BJ (cell line): Measurements from ENCODE around the gene ADD2. TPM values are rescaled to one million over a fixed set of nuclear protein-coding genes. Genes with fewer than 3 reads are reported as not detected.
"Not testable (repeated sequence)": the region's sequence is repeated elsewhere in the genome, so short reads cannot be mapped to it uniquely, and the experiment has no call there.

ENCODE experiments used
- CTCF ChIA-PET: fragments of 350-600 bp; formaldehyde crosslinking; extraction: SDS; loops from one replicate; lab custom pipeline; 2021; ENCODE audit warnings: antibody characterized with exemption, inconsistent platforms; lab: Yijun Ruan, JAX
- POLR2A ChIA-PET: fragments of 300-600 bp; sonication (Branson Sonifier 250); formaldehyde crosslinking; extraction: SDS; loops from one replicate; lab custom pipeline; 2021; ENCODE audit warnings: antibody characterized with exemption; lab: Charles Lee
- DNase-seq: peaks from one replicate; pipeline ENCODE4 v3.0.0-alpha.2; 2011; ENCODE audit warnings: low read depth
- H3K27me3 ChIP-seq: 2 replicates; pipeline ENCODE4 v1.6.0; 2011; ENCODE audit warnings: low read length; ENCODE audit not compliant: control insufficient read depth, insufficient read depth
- H3K36me3 ChIP-seq: 2 replicates; pipeline ENCODE4 v1.5.1; 2011; ENCODE audit warnings: low read length; ENCODE audit not compliant: control insufficient read depth, insufficient read depth
- H3K4me3 ChIP-seq: 2 replicates; pipeline ENCODE4 v1.5.1; 2011; ENCODE audit warnings: low read depth, mild to moderate bottlenecking, control low read depth, low read length
- polyA plus RNA-seq: library from polyadenylated mRNA; depleted of rRNA; stranded (reverse); fragments of >200 nt; gene quantifications from 2 replicates; pipeline ENCODE4 v1.2.3, GENCODE V29; 2011
- TF ChIP-seq, protein P1 (sequence below): IDR thresholded peaks from 2 replicates; pipeline ENCODE4 v1.5.1; 2011; ENCODE audit warnings: low read depth, mild to moderate bottlenecking, control low read depth, inconsistent platforms, low read length, moderate library complexity; ENCODE audit not compliant: insufficient read depth

ADD2 gene
- polyA plus RNA-seq, 1 experiment, result not detected

DNA sequence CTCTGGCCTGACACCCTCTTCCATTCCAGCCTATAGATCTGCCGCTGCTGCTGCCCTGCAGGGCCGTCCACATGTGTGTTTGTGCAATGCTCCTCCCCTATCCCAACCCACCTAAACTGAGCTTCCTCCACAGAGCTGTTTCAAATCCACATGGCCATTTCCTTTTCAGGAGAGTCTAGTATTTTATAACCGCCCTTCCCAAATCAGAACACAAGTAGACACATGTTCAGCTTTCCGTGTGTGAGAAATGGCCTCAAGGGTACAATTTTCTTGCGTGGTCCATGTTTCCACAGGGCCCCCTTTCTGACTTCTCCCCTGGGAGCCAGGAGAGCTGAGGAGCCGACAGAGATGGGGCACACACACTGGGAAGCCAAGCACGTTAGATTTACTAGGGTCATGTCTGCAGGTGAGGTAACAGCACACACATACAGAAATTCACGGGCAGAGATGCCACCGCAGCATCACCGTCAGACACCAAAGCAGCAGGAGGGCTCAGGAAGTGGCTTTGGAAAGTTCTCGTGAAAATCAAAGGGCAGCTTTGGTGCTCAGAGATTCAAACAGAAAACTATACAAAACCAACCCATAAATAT lies 111.5 kb downstream of the ADD2 start:
- ChIA-PET CTCF (interaction anchor here (0.9 to 3.0 kb wide), 3 partner anchors 11 to 146 kb away, joined by 3 to 21 read pairs (median 4); no protein-coding TSS in a partner anchor), POLR2A (no interaction called here)
- H3K36me3 ChIP-seq, result no peaks in the 10 kb centered on the region
- TF ChIP-seq, protein P1, sequence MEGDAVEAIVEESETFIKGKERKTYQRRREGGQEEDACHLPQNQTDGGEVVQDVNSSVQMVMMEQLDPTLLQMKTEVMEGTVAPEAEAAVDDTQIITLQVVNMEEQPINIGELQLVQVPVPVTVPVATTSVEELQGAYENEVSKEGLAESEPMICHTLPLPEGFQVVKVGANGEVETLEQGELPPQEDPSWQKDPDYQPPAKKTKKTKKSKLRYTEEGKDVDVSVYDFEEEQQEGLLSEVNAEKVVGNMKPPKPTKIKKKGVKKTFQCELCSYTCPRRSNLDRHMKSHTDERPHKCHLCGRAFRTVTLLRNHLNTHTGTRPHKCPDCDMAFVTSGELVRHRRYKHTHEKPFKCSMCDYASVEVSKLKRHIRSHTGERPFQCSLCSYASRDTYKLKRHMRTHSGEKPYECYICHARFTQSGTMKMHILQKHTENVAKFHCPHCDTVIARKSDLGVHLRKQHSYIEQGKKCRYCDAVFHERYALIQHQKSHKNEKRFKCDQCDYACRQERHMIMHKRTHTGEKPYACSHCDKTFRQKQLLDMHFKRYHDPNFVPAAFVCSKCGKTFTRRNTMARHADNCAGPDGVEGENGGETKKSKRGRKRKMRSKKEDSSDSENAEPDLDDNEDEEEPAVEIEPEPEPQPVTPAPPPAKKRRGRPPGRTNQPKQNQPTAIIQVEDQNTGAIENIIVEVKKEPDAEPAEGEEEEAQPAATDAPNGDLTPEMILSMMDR, result no peak
- peaks cover 7% of the 10 kb centered on the region; the same call in 1 of the 2 replicates for H3K27me3 ChIP-seq
- DNase-seq, result no peak
- H3K4me3 ChIP-seq, result no peak overlapping the region

DNA sequence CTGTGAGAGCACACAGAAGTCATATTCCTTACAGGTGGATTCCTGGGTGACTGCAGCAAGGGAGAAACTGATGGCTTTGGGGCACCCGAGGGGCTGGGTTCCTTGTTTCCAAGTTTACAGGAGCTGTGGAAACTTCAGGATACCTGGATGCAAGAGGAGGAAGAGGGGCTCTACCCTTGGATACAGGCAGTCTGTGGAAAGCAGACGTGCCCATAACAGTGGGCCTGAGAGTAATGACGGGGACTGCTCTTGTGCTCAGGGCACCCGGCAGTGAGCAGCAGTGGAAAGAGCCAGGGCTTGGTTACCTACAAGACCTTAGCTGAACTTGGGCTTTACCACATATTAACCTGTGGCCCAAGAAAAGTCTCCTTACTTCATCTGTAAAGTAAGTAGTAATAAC lies 112.2 kb downstream of the ADD2 start:
- POLR2A ChIA-PET, result no interaction called here
- TF ChIP-seq, protein P1, result no peak
- no peak for DNase-seq
- Histone ChIP-seq H3K36me3 (no peaks in the 10 kb centered on the region), H3K4me3 (no peak overlapping the region), H3K27me3 (peaks cover 7% of the 10 kb centered on the region; the same call in 1 of the 2 replicates)
- CTCF ChIA-PET, result interaction anchor here (0.7 to 3.0 kb wide), 6 partner anchors 10 to 257 kb away, joined by 3 to 21 read pairs (median 4); no protein-coding TSS in a partner anchor

DNA sequence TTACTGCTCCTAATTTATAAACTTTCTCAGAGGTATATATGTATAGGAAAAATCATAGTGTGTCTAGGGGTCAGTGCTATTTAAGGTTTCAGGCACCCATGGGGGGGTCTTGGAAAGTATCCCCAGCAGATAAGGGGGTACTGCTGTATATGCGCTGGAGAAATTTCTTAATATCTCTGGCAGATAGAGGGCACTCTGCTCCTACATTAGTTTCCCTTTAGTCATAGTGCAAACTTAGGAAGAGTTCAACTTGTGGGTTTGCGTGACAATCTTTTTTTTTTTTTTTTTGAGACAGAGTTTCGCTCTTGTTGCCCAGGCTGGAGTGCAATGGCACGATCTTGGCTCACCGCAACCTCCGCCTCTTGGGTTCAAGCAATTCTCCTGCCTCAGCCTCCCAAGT lies 112.8 kb downstream of the ADD2 start:
- DNase-seq, H3K36me3 ChIP-seq, H3K4me3 ChIP-seq, POLR2A ChIA-PET, H3K27me3 ChIP-seq: not testable (repeated sequence)
- TF ChIP-seq, protein P1, result peak; percentile 47
- CTCF ChIA-PET, result interaction anchor here (0.7 to 3.0 kb wide), 4 partner anchors 10 to 258 kb away, joined by 3 to 21 read pairs (median 4); no protein-coding TSS in a partner anchor

DNA sequence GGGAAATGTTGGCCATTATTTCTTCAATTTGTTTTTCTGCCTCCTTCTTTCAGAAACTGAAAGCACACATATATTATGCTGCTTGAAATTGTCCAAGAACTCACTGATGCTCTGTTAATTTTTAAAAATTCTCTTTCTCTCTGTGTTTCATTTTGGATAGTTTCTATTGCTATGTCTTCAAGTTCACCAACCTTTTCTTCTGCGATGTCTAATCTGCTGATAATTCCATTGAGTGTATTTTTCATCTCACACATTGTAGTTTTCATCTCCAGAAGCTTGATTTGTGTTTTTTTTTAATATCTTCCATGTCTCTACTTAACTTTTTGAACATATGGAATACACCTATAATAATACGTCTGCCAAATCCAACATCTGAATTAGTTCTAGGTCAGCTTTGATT lies 116.3 kb downstream of the ADD2 start:
- no peak overlapping the region for H3K4me3 ChIP-seq
- H3K36me3 ChIP-seq, result no peaks in the 10 kb centered on the region
- ChIA-PET POLR2A (no interaction called here), CTCF (interaction anchor here (0.8 to 3.1 kb wide), 2 partner anchors 8 to 349 kb away, joined by 3 to 16 read pairs; partner anchors contain the start of gene FAM136A)
- no peak for DNase-seq
- TF ChIP-seq, protein P1, result no peak
- H3K27me3 ChIP-seq, result peaks cover 3% of the 10 kb centered on the region; the same call in 1 of the 2 replicates

DNA sequence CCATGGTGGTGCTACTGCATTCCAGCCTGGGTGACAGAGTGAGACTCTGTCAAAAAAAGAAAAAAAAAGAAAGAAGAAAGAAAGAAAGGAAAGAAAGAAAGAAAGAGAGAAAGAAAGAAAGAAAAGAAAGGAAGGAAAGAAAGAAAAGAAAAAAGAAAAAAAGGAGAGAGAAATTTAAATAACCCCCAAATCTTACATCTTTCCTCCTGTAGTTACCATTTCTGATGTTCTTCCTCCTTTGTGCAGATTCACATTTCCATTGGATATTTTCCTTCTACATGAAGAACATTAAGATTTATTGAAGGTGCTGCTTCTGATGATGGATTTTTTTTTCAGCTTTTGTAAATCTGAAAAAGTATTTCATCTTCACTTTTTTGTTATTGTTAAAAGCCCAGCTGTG lies 117.0 kb downstream of the ADD2 start:
- DNase-seq, result no peak
- Histone ChIP-seq H3K27me3 (peaks cover 3% of the 10 kb centered on the region; the same call in 1 of the 2 replicates), H3K36me3 (no peaks in the 10 kb centered on the region), H3K4me3 (no peak overlapping the region)
- TF ChIP-seq, protein P1, result no peak
- ChIA-PET CTCF (interaction anchor here (0.6 to 3.1 kb wide), 3 partner anchors 9 to 349 kb away, joined by 3 to 16 read pairs (median 3); partner anchors contain the start of gene FAM136A), POLR2A (no interaction called here)
